ENCODE results near the gene LRRC4B. TPM values are rescaled to one million over a fixed set of nuclear protein-coding genes. Genes with fewer than 3 reads are reported as not detected.
"Not testable (repeated sequence)": the region's sequence is repeated elsewhere in the genome, so short reads cannot be mapped to it uniquely, and the experiment has no call there.

The LRRC4B gene
- total RNA-seq, 1 donor from 2014 or later, result 3.9 TPM

GRCh38 chr19:50590191-50590590, 22.0 kb upstream of the LRRC4B start:
- H3K4me1 ChIP-seq, result no peaks in the 10 kb centered on the region
- H3K36me3 ChIP-seq, result no peaks in the 10 kb centered on the region
- no peaks in the 10 kb centered on the region for H3K9me3 ChIP-seq
- no peak overlapping the region for H3K4me3 ChIP-seq
- no peak for ATAC-seq
- H3K27ac ChIP-seq, result no peak overlapping the region
- peaks cover 6% of the 10 kb centered on the region for H3K27me3 ChIP-seq (ENCODE audit: low read depth)
- TF ChIP-seq CTCF (IDR thresholded peaks at IDR 0.05), result no peak
- intact Hi-C loops (cut with DNase I), result no loop called here
- no peak for DNase-seq

GRCh38 chr19:50581795-50582660, 13.8 kb upstream of the LRRC4B start:
- intact Hi-C loops (cut with DNase I); H3K9me3 ChIP-seq; ATAC-seq; DNase-seq; H3K4me3 ChIP-seq; H3K36me3 ChIP-seq; H3K27ac ChIP-seq; H3K4me1 ChIP-seq: not testable (repeated sequence)
- H3K27me3 ChIP-seq (ENCODE audit: low read depth), result peaks cover 14% of the 10 kb centered on the region

- intact Hi-C loops (cut with DNase I), result no loop called here
- TF ChIP-seq CTCF (IDR thresholded peaks at IDR 0.05), result no peak
- DNase-seq (no peak), ATAC-seq (no peak)
- no peaks in the 10 kb centered on the region for H3K9me3 ChIP-seq
- no peak overlapping the region for H3K27ac ChIP-seq
- H3K4me1 ChIP-seq, result no peaks in the 10 kb centered on the region
- no peak overlapping the region for H3K4me3 ChIP-seq
- H3K27me3 ChIP-seq (ENCODE audit: low read depth), result peaks cover 14% of the 10 kb centered on the region
- no peaks in the 10 kb centered on the region for H3K36me3 ChIP-seq
Measured at GRCh38 chr19:50580970-50581634, 12.9 kb upstream of the LRRC4B start.

- Histone ChIP-seq H3K27ac (no peak overlapping the region), H3K9me3 (no peaks in the 10 kb centered on the region), H3K4me3 (no peak overlapping the region), H3K36me3 (no peaks in the 10 kb centered on the region), H3K4me1 (no peaks in the 10 kb centered on the region), H3K27me3 (ENCODE audit: low read depth) (peaks cover 13% of the 10 kb centered on the region)
- ATAC-seq (no peak), DNase-seq (no peak)
- intact Hi-C loops (cut with DNase I), result no loop called here
- TF ChIP-seq CTCF (IDR thresholded peaks at IDR 0.05), result no peak
Measured at GRCh38 chr19:50580240-50580639, 12.0 kb upstream of the LRRC4B start.

GRCh38 chr19:50576769-50577168, 8.5 kb upstream of the LRRC4B start:
- DNase-seq; H3K36me3 ChIP-seq; ATAC-seq; intact Hi-C loops (cut with DNase I); H3K27me3 ChIP-seq (ENCODE audit: low read depth); H3K4me1 ChIP-seq; H3K9me3 ChIP-seq; H3K4me3 ChIP-seq; H3K27ac ChIP-seq: not testable (repeated sequence)

GRCh38 chr19:50573741-50574461, 5.7 kb upstream of the LRRC4B start:
- no peaks in the 10 kb centered on the region for H3K9me3 ChIP-seq
- no peak overlapping the region for H3K27ac ChIP-seq
- ATAC-seq (no peak), DNase-seq (no peak)
- no peak overlapping the region for H3K4me3 ChIP-seq
- intact Hi-C loops (cut with DNase I), result no loop called here
- H3K4me1 ChIP-seq, result no peaks in the 10 kb centered on the region
- H3K27me3 ChIP-seq (ENCODE audit: low read depth), result peaks cover 24% of the 10 kb centered on the region
- no peak for TF ChIP-seq CTCF (IDR thresholded peaks at IDR 0.05)
- no peaks in the 10 kb centered on the region for H3K36me3 ChIP-seq

All from lower lobe of right lung (tissue), 2 donors.